Activated gamma-delta T cell (primary cell): ENCODE measurements around the gene WWOX.

ENCODE experiments used
- DNase-seq: peaks from one replicate; lab custom pipeline; 2025; lab: John Stamatoyannopoulos, UW

WWOX gene

DNA sequence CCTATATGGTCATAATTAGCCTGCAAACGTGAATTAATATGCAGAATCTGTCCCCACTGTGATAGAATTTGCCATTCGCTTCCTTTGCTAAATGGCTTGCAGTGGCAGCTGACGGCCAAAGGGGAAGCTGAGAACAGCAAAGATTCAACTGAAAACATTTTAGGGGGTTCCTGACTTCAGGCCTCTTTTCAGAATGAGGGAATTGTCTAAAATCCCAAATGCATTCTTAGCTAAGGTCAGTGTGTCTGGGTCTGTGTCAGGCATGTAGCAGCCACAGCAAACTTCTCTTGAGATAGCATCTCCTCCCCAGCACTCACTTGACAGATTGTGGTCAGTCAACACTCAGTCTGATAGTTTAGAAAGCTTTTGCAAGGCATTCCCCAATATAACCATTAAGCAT, 701.1 kb downstream of the WWOX start:
- DNase-seq = no peak

DNA sequence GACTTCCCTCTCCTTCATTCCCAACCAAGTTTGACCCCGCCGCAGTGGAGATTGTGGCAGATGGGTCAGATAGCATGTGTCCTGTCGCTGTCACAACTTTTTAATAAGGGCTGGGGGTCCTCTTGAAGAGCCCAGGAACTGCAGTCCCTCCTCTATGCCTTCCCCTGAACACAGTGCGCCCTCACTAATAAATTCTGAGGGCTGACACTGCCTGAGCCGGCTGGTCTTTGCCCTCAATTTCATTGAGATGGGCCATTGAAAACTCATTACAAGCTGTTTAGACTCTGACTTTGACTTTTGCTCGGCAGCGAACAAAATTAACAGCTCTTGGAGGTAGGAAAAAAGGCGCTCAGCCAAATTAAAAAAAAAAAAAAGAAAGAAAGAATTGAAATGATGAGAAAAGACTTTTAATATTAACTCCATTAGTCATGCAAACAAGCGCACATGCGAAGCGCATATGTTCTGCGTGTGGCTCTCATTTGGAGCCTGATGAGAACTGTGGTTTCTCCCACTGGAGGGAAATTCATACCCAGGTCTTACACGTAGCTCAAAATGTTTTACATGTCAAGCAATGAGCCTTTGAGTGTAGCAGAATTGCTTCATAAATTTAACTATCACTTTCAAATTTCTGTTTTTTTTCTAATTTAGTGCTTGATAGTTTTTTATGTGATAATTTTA, 704.7 kb downstream of the WWOX start:
- DNase-seq = no peak

DNA sequence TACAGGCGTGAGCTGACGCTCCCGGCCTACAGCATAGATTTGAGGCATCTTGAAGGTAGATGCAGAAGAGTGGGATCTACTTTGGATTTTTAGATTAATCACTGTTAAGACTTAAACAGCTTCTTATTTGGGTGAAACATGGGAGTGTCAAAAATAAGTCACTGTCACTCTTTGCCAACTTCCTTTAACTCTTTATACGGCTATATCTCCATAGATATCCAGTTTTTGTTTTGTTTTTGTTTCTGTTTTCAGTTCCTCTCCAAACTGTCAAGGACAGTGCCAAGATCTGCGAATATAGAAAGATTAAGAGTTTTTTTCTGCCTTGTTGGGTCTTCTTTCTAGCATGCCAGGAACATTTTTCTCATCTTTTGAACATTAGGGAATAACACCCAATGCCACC, 706.1 kb downstream of the WWOX start:
- no peak for DNase-seq

DNA sequence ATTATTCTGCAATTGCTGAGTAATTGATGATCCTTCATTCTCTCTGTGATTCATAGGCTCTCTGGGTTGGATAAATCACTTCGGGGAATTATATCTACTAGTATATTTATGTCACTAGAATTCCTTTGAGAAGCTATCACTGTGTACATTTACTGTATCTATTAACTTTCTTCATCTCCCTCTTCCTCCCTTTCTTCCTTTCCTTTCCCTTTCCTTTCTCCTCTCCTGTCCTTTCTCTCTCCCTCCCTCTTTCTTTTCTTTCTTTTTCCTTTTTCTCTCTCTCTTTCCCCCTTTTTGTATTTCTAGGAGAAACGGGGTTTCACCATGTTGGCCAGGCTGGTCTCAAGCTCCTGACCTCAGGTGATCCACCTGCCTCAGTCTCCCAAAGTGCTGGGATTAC, 711.8 kb downstream of the WWOX start:
- DNase-seq = no peak

DNA sequence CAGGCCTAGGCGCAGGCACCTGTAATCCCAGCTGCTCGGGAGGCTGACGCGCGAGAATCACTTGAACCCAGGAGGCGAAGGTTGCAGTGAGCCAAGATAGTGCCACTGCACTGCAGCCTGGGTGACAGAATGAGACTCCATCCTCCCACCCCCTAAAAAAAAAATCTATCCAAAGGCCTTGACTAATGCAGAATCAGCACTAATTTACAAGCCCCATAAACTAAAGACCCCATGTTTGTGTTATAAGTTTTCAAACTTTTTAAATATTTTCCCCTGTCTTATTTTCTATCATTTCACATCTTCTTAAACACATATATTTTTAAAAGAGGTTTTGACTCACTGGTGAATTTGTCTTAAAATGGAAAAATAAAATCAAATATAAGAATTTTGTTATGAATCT, 713.1 kb downstream of the WWOX start:
- no peak for DNase-seq

DNA sequence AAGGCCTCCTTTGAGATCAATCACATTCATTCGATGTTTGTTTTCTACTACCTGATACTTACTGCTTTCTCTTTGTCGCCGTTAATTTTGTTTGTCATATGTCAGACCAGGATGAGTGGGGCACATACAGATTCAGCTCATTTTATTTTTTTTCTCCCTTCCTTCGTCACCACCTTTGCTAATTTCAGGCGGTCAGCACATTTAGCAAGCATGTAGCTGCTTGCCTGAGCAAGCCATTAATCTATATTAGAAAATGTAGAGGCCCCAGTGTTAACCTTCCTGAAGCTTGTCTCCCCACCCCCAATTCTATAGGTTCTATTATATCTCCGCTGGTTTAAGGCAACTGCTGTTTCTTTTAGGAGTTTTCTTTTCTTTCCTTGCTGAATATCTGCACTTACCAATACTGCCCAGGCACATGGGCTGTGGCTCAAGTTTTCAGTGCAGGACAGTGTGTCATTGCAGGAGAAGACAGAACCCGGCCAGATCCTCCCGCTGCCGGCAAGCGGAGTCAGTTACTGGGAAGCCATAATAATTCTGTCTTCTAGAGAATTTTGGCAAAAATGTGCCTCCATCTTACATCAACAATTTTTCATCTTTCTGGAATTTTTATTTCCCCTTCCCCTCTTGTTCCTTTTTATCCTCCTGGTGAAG, 714.3 kb downstream of the WWOX start:
- DNase-seq = no peak

DNA sequence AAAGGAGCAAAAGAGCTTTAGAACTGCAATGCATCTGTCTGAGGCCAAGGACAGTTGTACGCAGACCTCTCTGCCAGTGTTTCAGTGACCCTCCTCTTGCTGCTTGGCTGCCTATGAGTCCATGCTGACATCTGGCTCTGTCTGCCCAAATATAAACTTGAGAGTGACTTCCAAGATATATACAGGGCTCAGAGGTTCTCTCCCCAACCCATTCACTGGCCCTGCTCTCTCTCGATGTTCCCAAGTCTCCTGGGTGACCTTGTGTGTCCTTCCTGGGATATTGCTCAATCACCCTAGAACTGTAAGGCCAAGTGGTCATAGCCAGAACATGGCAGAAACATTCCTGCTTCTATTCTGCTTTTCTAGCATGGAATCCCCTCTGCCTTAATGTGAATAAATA, 716.3 kb downstream of the WWOX start:
- DNase-seq = no peak

DNA sequence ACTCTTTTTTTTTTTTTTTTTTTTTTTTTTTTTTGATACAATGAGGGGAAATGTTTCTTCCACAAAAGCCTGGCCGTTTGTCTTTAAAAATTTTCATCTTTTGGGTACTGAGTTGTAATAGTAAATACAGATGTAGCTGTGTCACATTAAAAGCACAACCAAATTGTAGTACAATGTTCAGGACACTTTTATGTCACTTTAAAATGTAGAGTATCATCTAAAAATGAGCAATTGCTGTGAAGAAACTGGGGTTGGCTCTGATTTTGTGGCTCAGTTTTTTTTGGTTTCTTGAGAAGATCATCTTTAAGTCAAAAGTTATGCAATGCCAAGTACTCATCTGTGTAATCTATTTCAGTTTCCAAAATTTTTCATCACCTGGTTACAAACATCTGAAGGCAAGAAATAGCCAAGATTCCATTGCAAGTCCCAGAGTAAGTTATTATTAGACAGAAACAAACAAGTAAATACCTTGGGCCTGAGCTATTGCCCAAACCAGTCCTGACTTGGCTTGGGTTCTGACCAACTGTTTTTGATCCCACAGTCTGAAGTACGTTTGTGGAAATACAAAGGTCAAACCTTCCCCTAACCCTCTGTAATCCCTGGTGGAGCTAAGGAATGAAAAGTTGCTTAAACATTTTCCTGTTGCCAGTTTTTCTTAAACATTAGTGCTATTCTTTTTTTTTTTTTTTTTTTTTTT, 717.2 kb downstream of the WWOX start:
- no peak for DNase-seq

DNA sequence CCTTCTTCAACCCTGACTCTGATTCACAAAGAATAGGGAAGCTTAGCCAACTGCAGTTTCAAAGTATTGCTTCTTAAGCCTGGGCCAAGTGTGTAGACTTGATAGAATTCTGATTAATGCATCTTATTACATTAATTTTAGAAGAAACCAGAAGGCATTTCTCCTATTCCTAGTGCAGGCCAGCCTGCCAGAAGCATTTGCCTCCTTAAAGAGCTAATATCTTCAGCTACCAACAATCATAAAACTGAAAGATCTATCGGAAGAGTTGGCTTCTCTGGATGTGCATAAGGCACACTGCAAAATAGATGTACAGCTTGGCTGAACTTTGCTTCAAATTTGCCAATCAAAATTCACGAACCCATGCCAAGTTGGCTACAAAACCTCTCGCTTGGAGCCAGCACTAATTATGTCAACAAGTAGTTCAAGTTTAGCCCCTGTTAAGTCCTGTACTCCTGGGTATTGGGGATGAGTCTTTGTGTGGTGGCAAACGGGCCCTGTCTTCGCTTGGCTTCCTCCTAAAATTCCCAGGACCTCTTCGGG, 717.8 kb downstream of the WWOX start:
- DNase-seq = no peak

DNA sequence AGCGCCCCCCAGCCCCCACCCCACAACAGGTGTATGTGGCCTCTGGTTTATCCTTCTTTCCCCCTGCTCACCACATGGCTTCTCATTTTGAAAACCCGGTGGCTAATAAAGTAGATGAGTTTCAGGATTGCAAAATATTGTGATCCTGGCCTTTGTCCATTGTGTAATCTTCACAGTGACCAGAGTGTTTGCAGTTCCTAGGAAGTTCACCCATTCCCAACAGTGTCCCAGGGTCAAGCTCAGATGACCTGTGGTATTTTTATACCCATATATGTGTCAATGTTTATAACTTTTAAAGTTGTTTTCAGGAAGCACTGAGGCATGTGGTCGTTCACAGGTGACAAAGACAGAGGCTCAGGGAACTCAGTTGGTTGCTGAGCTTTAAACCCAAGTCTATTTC, 721.9 kb downstream of the WWOX start:
- no peak for DNase-seq

DNA sequence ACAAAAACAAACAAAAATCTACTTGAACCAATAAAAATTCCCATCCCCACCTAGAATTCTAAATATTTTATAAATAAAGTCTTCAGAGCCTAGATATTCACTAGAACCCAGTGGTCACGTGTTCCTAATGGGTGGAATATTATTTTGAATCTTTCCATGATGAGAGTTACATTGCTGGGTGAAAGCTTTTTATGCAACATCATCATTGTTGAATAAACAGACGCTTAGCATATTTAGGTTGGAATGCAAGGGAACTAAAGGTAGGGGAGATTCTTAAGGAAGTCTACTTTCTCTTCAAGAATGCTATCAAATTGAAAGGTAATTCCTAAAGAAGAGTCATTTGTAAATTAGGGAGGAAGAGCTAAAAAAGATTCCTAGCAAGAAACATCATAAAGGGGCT, 723.1 kb downstream of the WWOX start:
- no peak for DNase-seq

DNA sequence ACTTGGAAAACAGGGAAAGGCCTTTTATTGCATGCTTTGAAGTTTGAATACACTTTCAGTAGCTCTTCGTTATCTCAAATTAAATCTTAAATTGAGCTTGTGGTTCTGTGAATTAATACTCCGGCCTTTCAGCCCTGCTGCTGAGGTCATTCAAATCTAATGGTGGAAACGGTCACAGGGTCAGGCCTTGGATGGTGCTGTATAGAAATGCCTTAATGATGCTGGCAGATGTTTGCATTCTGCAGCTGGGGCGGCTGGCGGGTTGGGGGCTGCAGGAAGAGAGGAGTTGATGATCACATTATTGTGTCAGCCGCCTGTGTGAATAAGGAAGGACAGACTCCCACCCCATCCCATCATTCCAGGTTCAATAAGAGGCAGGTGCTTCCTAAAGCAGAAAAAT, 723.6 kb downstream of the WWOX start:
- no peak for DNase-seq

DNA sequence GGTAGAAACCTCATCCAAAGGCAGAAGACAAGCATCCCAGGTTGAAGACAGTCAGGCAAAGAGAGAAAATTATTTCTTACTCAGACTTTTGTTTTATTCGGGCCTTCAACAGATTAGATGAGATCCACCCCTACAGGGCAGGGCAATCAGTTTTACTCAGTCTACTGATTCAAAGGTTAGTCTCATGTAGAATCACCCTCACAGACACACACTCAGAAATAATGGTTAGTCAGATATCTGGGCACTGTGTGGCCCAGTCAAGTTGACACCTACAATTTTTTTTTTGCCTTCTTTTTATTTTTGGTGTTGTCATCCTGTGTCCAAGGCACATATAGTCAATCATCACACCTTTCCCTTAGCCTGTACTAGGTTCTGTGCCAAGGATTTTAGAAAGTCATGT, 729.8 kb downstream of the WWOX start:
- DNase-seq = no peak

DNA sequence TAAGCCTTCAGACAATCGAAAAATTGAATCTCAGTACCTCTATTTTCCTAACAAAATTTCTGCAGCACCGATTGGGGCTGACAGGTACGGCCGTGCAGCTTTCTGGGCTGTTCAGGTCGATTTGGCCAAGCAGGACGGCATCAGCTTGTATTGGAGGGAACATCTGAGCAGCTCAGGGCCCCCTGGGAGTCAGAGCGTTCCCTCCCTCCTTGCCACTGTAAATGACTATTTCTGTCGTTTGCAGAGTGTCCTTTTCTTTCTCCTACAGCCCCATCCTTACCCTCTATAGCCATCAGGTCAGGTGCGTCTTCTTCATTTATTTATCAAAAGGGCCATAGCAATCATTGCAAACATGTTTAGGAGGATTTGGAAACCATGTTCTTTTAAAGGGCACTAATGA, 731.1 kb downstream of the WWOX start:
- no peak for DNase-seq

DNA sequence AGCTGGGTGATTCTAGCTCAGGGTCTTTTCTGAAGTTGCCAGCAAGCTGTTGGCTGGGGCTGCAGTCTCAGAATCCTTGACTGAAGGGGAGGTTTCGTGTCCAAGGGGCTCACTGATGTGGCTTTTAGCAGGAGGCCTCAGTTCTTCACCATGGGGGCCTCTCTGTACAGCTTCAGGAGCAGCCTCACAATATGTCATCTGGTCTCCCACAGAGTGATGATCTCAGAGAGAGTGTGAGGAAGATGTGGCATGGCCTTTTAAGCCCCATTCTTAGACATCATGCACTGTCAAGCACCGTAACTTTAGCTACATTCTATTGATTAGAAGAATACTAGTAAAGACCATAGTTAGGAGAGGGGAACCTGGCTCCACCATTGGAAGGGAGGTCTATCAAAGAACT, 732.6 kb downstream of the WWOX start:
- no peak for DNase-seq

DNA sequence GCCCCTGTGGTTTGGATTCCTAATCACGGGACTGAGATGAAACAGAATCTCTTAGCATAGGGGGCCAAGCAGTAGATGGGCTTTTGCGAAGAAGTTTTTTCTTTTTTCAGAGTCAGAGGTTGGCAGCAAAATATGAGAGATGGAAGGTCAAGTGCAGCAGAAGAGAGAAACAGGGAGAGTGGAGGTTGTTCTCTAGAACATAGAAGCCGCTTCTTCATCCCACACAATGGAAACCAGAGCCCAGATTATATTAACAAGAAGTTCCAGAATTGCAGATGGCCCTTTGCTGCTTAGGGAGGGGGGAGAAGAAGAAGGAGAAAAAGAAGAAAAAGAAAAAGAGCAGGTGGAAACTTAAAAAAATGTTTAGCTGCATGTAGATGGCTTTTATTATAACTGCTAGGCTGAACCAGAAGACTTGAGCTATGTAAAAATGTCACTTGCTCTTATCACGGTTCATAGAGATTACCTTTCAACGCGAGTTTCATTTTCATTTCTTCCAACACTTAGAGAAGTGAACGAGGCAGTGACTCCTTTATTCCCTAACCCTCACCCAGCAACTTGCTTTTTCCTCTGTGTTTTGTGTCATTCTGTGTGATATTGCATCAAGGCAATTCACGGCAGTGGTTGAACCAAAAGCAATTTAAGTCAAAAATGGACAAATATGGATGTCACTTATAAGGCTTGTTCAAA, 737.5 kb downstream of the WWOX start:
- no peak for DNase-seq

DNA sequence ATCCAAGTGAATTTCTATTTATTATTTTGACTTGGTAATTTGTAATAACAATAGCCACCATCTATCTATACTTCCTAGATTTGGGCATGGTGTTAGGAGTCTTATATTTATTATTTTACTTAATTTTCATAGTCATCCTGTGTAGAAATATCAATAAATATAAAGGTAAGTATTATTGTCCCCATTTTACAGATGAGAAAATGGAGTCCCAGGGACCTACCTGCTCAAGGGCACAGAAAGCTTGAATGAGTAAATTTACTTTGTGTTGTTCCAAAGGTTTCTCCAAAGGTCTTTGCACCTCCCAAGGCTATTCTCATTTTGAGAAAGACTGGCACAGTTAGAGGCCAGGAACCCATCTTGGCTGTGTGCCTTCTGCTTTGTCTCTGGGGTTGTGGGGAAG, 738.3 kb downstream of the WWOX start:
- no peak for DNase-seq

DNA sequence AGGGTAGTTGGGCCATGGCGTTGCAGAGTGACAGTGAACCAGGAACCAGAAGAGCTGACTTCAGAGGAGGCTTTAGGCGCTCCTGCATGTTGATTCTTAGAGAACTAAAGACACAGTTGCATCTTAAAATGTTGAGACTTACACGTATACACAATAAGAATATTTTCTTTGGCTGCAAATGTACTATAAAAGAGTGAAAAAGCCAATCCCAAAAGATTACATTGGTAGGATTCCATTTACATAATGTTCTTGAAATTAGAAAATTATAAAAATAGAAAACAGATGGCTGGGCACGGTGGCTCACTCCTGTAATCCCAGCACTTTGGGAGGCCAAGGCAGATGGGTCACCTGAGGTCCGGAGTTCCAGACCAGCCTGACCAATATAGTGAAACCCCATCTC, 738.8 kb downstream of the WWOX start:
- no peak for DNase-seq

DNA sequence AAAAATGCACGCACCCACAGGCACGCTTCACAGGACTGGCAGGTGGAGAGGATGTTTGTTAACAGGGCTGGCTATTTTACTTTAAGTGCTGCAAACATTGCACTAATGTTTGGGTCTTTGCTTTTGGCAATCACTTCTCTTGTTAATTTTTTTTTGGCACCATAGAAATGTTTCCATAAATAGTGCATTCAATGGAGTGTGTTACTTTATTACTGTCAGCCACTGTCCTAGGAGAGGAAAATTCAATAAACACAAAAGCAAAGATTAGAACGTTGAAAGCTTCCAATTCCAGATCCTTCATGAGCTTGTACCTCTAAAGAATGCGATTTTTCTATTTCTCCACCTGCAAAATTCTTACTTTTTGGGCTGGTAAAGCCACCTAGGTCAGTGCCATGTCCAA, 743.5 kb downstream of the WWOX start:
- no peak for DNase-seq

DNA sequence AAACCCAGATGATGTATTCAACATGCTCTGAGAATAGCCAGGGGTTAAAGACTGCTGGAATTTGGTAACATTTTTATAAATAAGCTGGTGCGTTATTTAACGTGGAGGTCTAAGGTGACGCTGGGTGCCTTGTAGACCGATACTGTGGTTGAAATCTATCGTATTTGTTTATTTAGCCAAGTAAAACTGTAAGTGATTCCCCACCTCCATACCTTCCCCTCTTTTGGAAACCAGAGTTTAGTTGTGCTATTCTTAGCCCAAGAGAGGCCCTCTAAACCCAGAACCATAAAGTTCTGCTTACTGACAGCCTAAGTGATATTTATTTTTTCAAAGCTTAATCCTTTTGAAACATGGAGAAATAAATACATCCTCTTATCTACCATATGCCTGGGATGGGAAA, 744.5 kb downstream of the WWOX start:
- DNase-seq = no peak

DNA sequence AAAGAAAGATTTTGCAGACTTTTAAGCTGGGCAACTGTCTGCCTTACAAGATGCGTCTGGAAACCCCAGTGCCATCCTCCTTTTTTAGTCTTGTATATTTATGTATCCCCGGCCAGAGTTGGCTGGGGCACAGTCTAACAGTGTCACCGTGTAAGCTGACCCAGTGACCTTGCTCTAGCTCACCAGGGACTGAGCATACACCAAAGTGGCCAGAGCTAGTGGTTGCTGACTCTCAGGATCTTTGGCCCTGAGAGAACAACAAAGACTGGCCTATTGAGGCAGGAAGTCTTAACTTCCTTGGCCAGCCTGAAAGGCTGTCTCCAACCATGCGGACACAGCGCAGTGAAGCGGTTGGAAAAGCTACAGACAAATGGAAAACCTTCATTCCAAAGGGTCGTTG, 745.2 kb downstream of the WWOX start:
- DNase-seq = no peak

DNA sequence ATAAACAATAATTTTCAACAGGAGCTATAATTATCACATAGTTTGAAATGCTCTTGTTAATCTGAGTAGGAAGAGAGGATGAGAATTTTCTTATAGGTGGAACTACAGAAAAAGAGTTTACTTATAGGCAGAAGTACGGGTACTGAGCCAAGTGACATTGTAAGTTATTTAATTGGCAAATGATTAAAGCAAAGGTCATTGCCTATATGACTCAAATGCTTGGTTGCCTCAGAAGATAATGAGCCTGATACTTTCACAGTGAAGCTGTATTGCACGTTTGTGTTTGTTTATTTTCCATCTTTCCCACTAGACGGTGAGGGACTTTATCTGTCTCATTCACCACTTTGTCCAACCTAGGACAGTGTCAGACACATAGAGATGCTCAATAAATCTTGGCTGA, 751.8 kb downstream of the WWOX start:
- DNase-seq = no peak
